Measurements from ENCODE around the gene SPATA46. TPM values are rescaled to one million over a fixed set of nuclear protein-coding genes. Genes with fewer than 3 reads are reported as not detected.

Gene SPATA46
- total and polyA plus RNA-seq, 9 of the 15 experiments (the other 6 are each of a cell fraction or from before 2014, with no cell fraction given): 0.04 to 0.11 TPM; not detected in 7

- no peak for TF ChIP-seq CHD7 (IDR thresholded peaks at IDR 0.05; ENCODE audit: low read depth, low read length)
Measured at GRCh38 chr1:162349635-162350330, 26.9 kb downstream of the SPATA46 start (continued).
